ENCODE results near the gene EXOSC5. TPM values are rescaled to one million over a fixed set of nuclear protein-coding genes. Genes with fewer than 3 reads are reported as not detected.

The EXOSC5 gene
- total and polyA plus RNA-seq, 9 of the 15 experiments (the other 6 are each of a cell fraction or from before 2014, with no cell fraction given), result 10.9 to 75.5 (median 37.8) TPM

DNA sequence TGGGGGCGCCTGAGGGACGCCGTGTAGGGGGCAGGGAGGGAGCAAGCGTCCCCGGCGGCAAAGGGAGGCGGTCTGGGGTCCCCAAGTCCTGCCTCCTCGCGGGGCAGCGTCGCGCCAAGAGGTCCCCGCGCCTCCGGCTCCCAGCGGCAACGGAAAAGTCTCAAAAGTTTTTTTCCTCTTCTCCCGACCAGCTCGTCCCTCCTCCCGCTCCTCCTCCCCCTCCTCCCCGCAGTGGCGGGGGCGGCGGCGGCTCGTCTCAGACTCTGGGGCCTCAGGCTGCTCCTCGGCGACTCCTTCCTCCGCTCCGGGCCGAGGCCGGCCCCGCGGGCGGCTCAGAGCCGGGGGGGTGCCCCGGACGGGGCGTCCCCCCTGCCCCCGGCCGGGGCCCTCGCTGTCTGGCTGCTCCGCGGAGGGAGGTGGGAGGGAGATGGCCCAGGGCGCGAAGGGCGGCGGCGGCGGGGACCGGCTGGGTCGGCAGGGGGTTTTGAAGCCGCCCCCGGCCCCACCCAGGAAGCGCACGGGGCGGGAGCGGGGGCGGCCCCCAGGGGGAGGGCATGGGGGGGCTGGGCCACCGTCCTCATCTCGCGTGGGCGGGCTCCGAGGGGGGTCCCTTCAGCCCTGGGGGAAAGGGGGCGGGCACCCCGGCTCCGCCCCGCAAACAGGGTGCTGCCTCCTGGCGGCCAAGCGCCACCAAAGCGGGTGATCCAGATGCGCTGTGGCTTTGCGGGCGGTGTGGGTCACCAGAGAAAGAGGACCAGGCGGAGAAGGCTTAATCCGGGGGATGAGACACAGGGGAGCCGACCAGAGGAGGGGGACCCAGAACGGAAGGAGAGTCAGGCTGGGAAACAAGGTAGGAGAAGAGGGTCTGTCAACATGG lies 43.5 kb downstream of the EXOSC5 start, which contains the start of gene TGFB1 (continued):
- TF ChIP-seq, protein P1, sequence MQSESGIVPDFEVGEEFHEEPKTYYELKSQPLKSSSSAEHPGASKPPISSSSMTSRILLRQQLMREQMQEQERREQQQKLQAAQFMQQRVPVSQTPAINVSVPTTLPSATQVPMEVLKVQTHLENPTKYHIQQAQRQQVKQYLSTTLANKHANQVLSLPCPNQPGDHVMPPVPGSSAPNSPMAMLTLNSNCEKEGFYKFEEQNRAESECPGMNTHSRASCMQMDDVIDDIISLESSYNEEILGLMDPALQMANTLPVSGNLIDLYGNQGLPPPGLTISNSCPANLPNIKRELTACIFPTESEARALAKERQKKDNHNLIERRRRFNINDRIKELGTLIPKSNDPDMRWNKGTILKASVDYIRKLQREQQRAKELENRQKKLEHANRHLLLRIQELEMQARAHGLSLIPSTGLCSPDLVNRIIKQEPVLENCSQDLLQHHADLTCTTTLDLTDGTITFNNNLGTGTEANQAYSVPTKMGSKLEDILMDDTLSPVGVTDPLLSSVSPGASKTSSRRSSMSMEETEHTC (IDR thresholded peaks at IDR 0.05), result no peak
- TF ChIP-seq POU5F1 (IDR thresholded peaks at IDR 0.05; ENCODE audit: borderline replicate concordance, low read depth, low read length, partially characterized antibody) (no peak), MAFK (IDR thresholded peaks at IDR 0.05; ENCODE audit: low read length) (no peak), RBM39 (optimal IDR thresholded peaks at IDR 0.05; ENCODE audit: low read depth, low read length) (peak; percentile 78), ZC3H4 (CRISPR knock-in tag; IDR thresholded peaks at IDR 0.05; ENCODE audit: borderline replicate concordance) (no peak), TAF1 (IDR thresholded peaks at IDR 0.05; ENCODE audit: control insufficient read depth, extremely low read depth, insufficient read depth, low read length, severe bottlenecking) (peak; percentile 57), FOXO4 (CRISPR knock-in tag; IDR thresholded peaks at IDR 0.05) (no peak), NR4A1 (CRISPR knock-in tag; IDR thresholded peaks at IDR 0.05) (no peak), NR4A1 (tag; IDR thresholded peaks at IDR 0.05) (no peak), EGR1 (conservative IDR thresholded peaks at IDR 0.05) (peak; percentile 96), ZNF57 (CRISPR knock-in tag; IDR thresholded peaks at IDR 0.05) (no peak), NCOR1 (IDR thresholded peaks at IDR 0.05) (peak; percentile 58), ZBTB7A (IDR thresholded peaks at IDR 0.05; ENCODE audit: borderline replicate concordance, control insufficient read depth, low read depth, low read length) (peak; percentile 94), ZFX (CRISPR knock-in tag; IDR thresholded peaks at IDR 0.05) (no peak; the same call in 1 of the 2 replicates), ZNF239 (CRISPR knock-in tag; IDR thresholded peaks at IDR 0.05) (no peak), ZNF79 (CRISPR knock-in tag; IDR thresholded peaks at IDR 0.05; ENCODE audit: low read depth) (no peak), SRF (CRISPR knock-in tag; IDR thresholded peaks at IDR 0.05) (no peak; a peak in 1 of 4 replicates), SIN3B (IDR thresholded peaks at IDR 0.05; ENCODE audit: low read depth) (0 out of 2 replicates have a peak, but pooled peaks have one; percentile 57), ZNF184 (CRISPR knock-in tag; IDR thresholded peaks at IDR 0.05) (no peak), ZNF121 (CRISPR knock-in tag; conservative IDR thresholded peaks at IDR 0.05) (no peak), FOXJ3 (CRISPR knock-in tag; IDR thresholded peaks at IDR 0.05) (no peak), NFRKB (IDR thresholded peaks at IDR 0.05; ENCODE audit: low read depth) (no peak)
- TF ChIP-seq, protein P2, sequence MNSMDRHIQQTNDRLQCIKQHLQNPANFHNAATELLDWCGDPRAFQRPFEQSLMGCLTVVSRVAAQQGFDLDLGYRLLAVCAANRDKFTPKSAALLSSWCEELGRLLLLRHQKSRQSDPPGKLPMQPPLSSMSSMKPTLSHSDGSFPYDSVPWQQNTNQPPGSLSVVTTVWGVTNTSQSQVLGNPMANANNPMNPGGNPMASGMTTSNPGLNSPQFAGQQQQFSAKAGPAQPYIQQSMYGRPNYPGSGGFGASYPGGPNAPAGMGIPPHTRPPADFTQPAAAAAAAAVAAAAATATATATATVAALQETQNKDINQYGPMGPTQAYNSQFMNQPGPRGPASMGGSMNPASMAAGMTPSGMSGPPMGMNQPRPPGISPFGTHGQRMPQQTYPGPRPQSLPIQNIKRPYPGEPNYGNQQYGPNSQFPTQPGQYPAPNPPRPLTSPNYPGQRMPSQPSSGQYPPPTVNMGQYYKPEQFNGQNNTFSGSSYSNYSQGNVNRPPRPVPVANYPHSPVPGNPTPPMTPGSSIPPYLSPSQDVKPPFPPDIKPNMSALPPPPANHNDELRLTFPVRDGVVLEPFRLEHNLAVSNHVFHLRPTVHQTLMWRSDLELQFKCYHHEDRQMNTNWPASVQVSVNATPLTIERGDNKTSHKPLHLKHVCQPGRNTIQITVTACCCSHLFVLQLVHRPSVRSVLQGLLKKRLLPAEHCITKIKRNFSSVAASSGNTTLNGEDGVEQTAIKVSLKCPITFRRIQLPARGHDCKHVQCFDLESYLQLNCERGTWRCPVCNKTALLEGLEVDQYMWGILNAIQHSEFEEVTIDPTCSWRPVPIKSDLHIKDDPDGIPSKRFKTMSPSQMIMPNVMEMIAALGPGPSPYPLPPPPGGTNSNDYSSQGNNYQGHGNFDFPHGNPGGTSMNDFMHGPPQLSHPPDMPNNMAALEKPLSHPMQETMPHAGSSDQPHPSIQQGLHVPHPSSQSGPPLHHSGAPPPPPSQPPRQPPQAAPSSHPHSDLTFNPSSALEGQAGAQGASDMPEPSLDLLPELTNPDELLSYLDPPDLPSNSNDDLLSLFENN (IDR thresholded peaks at IDR 0.05; ENCODE audit: low read depth in 2 of 2, low read length in 2 of 2), result no peak
